MG63 (cell line): ENCODE results near the gene PWWP2B. TPM values are rescaled to one million over a fixed set of nuclear protein-coding genes. Genes with fewer than 3 reads are reported as not detected.

Experiments used
- DNase-seq: peaks from one replicate; pipeline ENCODE4 v3.0.0-alpha.2; 2020
- H3K27me3 ChIP-seq: fragments of 250-450 bp; sonication (Bioruptor Pico); 2 replicates; pipeline ENCODE4 v1.5.1; 2020; ENCODE audit warnings: mild to moderate bottlenecking, moderate library complexity
- H3K36me3 ChIP-seq: fragments of 250-450 bp; sonication (Bioruptor Pico); 2 replicates; pipeline ENCODE4 v1.5.1; 2020; ENCODE audit warnings: mild to moderate bottlenecking, moderate library complexity
- H3K4me3 ChIP-seq: fragments of 250-450 bp; sonication (Bioruptor Pico); 2 replicates; pipeline ENCODE4 v1.5.1; 2020; ENCODE audit warnings: mild to moderate bottlenecking, moderate library complexity
- H3K9me3 ChIP-seq: fragments of 250-450 bp; sonication (Bioruptor Pico); 2 replicates; pipeline ENCODE4 v1.5.1; 2020; ENCODE audit warnings: mild to moderate bottlenecking, moderate library complexity
- total RNA-seq: library from RNA; depleted of rRNA; stranded (reverse); fragments of >200 nt; shearing (Covaris generic); gene quantifications from 2 replicates; pipeline ENCODE4 v1.2.3, GENCODE V29; 2014; ENCODE audit warnings: low replicate concordance

Gene PWWP2B
- total RNA-seq, 1 experiment from 2014 or later, result 25.2 TPM

GRCh38 chr10:132416566-132417256, 19.7 kb downstream of the PWWP2B start:
- no peaks in the 10 kb centered on the region for H3K9me3 ChIP-seq
- DNase-seq, result no peak
- no peaks in the 10 kb centered on the region for H3K27me3 ChIP-seq
- H3K4me3 ChIP-seq, result no peak overlapping the region
- peaks cover 19% of the 10 kb centered on the region for H3K36me3 ChIP-seq

- H3K9me3 ChIP-seq, result no peaks in the 10 kb centered on the region
Observed at GRCh38 chr10:132417257-132417910, 20.4 kb downstream of the PWWP2B start.

GRCh38 chr10:132417957-132418441, 21.0 kb downstream of the PWWP2B start:
- no peak for DNase-seq
- Histone ChIP-seq H3K9me3 (no peaks in the 10 kb centered on the region), H3K27me3 (no peaks in the 10 kb centered on the region), H3K4me3 (no peak overlapping the region), H3K36me3 (peaks cover 19% of the 10 kb centered on the region)

More at GRCh38 chr10:132417257-132417910, 20.4 kb downstream of the PWWP2B start:
- H3K27me3 ChIP-seq, result no peaks in the 10 kb centered on the region
- H3K4me3 ChIP-seq, result no peak overlapping the region
- H3K36me3 ChIP-seq, result peaks cover 19% of the 10 kb centered on the region
- no peak for DNase-seq

- H3K9me3 ChIP-seq, result no peaks in the 10 kb centered on the region
- H3K36me3 ChIP-seq, result peaks cover 18% of the 10 kb centered on the region
- DNase-seq, result no peak
Observed at GRCh38 chr10:132418527-132419416, 21.8 kb downstream of the PWWP2B start.

GRCh38 chr10:132419538-132420468, 22.8 kb downstream of the PWWP2B start:
- DNase-seq, result no peak

More at GRCh38 chr10:132418527-132419416, 21.8 kb downstream of the PWWP2B start:
- no peaks in the 10 kb centered on the region for H3K27me3 ChIP-seq
- H3K4me3 ChIP-seq, result no peak overlapping the region

GRCh38 chr10:132420469-132420980, 23.5 kb downstream of the PWWP2B start:
- H3K4me3 ChIP-seq, result no peak overlapping the region
- peaks cover 2% of the 10 kb centered on the region; the same call in 1 of the 2 replicates for H3K36me3 ChIP-seq
- no peaks in the 10 kb centered on the region for H3K9me3 ChIP-seq
- H3K27me3 ChIP-seq, result no peaks in the 10 kb centered on the region
- DNase-seq, result no peak

More at GRCh38 chr10:132419538-132420468, 22.8 kb downstream of the PWWP2B start:
- H3K9me3 ChIP-seq, result no peaks in the 10 kb centered on the region
- no peaks in the 10 kb centered on the region for H3K27me3 ChIP-seq
- H3K4me3 ChIP-seq, result no peak overlapping the region
- peaks cover 9% of the 10 kb centered on the region; the same call in 1 of the 2 replicates for H3K36me3 ChIP-seq

GRCh38 chr10:132420981-132421846, 24.2 kb downstream of the PWWP2B start:
- H3K27me3 ChIP-seq, result no peaks in the 10 kb centered on the region
- DNase-seq, result no peak
- no peak overlapping the region for H3K4me3 ChIP-seq
- H3K9me3 ChIP-seq, result no peaks in the 10 kb centered on the region
- no peaks in the 10 kb centered on the region for H3K36me3 ChIP-seq

- no peaks in the 10 kb centered on the region for H3K36me3 ChIP-seq
- no peaks in the 10 kb centered on the region for H3K9me3 ChIP-seq
- no peak overlapping the region for H3K4me3 ChIP-seq
- no peaks in the 10 kb centered on the region for H3K27me3 ChIP-seq
- DNase-seq, result no peak
Observed at GRCh38 chr10:132421847-132422751, 25.1 kb downstream of the PWWP2B start.

GRCh38 chr10:132422903-132423825, 26.2 kb downstream of the PWWP2B start:
- no peaks in the 10 kb centered on the region for H3K9me3 ChIP-seq
- H3K27me3 ChIP-seq, result no peaks in the 10 kb centered on the region
- H3K4me3 ChIP-seq, result no peak overlapping the region
- no peaks in the 10 kb centered on the region; the same call in 1 of the 2 replicates for H3K36me3 ChIP-seq
- no peak for DNase-seq

- Histone ChIP-seq H3K27me3 (no peaks in the 10 kb centered on the region), H3K36me3 (no peaks in the 10 kb centered on the region; the same call in 1 of the 2 replicates), H3K4me3 (no peak overlapping the region), H3K9me3 (no peaks in the 10 kb centered on the region)
- no peak for DNase-seq
Observed at GRCh38 chr10:132423966-132424861, 27.2 kb downstream of the PWWP2B start.

GRCh38 chr10:132425029-132425756, 28.2 kb downstream of the PWWP2B start:
- H3K9me3 ChIP-seq, result no peaks in the 10 kb centered on the region
- H3K4me3 ChIP-seq, result no peak overlapping the region
- no peaks in the 10 kb centered on the region; the same call in 1 of the 2 replicates for H3K36me3 ChIP-seq
- DNase-seq, result no peak
- H3K27me3 ChIP-seq, result no peaks in the 10 kb centered on the region

GRCh38 chr10:132425757-132426155, 28.8 kb downstream of the PWWP2B start:
- no peak overlapping the region for H3K4me3 ChIP-seq
- DNase-seq, result no peak
- no peaks in the 10 kb centered on the region for H3K9me3 ChIP-seq
- H3K36me3 ChIP-seq, result no peaks in the 10 kb centered on the region; the same call in 1 of the 2 replicates
- no peaks in the 10 kb centered on the region for H3K27me3 ChIP-seq
